Germinal center (tissue), 1 donor: ENCODE data around the gene DUSP1.

Experiments
- DNase-seq: peaks from one replicate; pipeline ENCODE4 v3.0.0; 2012; ENCODE audit warnings: mixed read lengths, low spot score

DUSP1 gene

GRCh38 chr5:172777881-172778814 lies 7.2 kb upstream of the DUSP1 start:
- no peak for DNase-seq

- no peak for DNase-seq
These were observed 5.2 kb upstream of the DUSP1 start for GRCh38 chr5:172776235-172776594.

GRCh38 chr5:172775326-172776234 lies 4.6 kb upstream of the DUSP1 start:
- no peak for DNase-seq

- DNase-seq: no peak
These were observed 3.7 kb upstream of the DUSP1 start for GRCh38 chr5:172774561-172775315.

- no peak for DNase-seq
These were observed 2.8 kb upstream of the DUSP1 start for GRCh38 chr5:172773481-172774469.

GRCh38 chr5:172772112-172772906 lies 1.3 kb upstream of the DUSP1 start:
- peak; percentile 86 for DNase-seq

GRCh38 chr5:172771439-172772111 lies 580 bp upstream of the DUSP1 start:
- DNase-seq: peak; percentile 40

- DNase-seq: peak; percentile 79
These were observed 671 bp downstream of the DUSP1 start for GRCh38 chr5:172770374-172770674.

- peak; percentile 51 for DNase-seq
These were observed 1.2 kb downstream of the DUSP1 start for GRCh38 chr5:172769616-172770373.

GRCh38 chr5:172769342-172769615 lies 1.7 kb downstream of the DUSP1 start:
- DNase-seq: no peak

GRCh38 chr5:172768573-172769341 lies 2.2 kb downstream of the DUSP1 start:
- no peak for DNase-seq

- no peak for DNase-seq
These were observed 2.9 kb downstream of the DUSP1 start for GRCh38 chr5:172768098-172768572.

GRCh38 chr5:172766287-172767108 lies 4.5 kb downstream of the DUSP1 start:
- no peak for DNase-seq

GRCh38 chr5:172765766-172766286 lies 5.2 kb downstream of the DUSP1 start:
- DNase-seq: no peak

- peak; percentile 93 for DNase-seq
These were observed 5.9 kb downstream of the DUSP1 start for GRCh38 chr5:172764861-172765765.

GRCh38 chr5:172763120-172763464 lies 7.9 kb downstream of the DUSP1 start:
- no peak for DNase-seq
